Testis (tissue), 2 donors: Measurements from ENCODE around the gene USP15.

Experiments used
- CTCF ChIP-seq, 3 experiments: fragments of 450-650 bp in 2 of 3; fragments of 200-600 bp in 1 of 3; sonication (generic) in 1 of 3; IDR thresholded peaks; one replicate each; pipeline ENCODE4 v1.5.1; 2016 to 2019; ENCODE audit warnings: antibody characterized with exemption in 3 of 3, mild to moderate bottlenecking in 2 of 3, moderate library complexity in 1 of 3
- POLR2A ChIP-seq: fragments of 450-650 bp; IDR thresholded peaks from one replicate; pipeline ENCODE4 v1.6.1; 2017; ENCODE audit warnings: antibody characterized with exemption, mild to moderate bottlenecking, moderate library complexity

- TF ChIP-seq CTCF (IDR thresholded peaks at IDR 0.05) = no peak
- TF ChIP-seq POLR2A = no peak
Observed at GRCh38 chr12:62375603-62376002, 115.4 kb downstream of the USP15 start.
